Measurements from ENCODE around the gene CD247. TPM values are rescaled to one million over a fixed set of nuclear protein-coding genes. Genes with fewer than 3 reads are reported as not detected.

Gene CD247
- total RNA-seq, 3 donors from 2014 or later, result 4.6 to 6.1 (median 4.6) TPM

DNA sequence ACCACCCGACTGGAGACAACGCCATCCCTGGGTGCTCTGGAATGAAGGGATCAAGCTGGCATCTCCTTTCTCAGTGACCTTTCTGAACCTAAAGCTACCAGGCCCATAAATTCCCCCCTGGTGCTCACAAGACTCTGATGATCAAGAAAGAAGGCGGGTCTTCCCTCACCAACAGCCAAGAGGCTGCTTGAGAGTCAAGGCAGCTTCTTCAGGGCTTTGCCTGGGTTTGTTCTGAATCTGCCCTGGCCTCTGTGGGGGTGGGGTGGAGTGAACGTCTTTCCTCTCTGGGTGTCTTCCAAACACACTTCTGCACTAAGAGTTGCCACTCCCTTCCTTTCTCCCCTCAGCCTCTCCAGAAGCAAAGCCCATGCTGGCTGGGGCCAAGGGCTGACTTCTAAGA, 36.1 kb downstream of the CD247 start:
- ATAC-seq (no peak), DNase-seq (peak in 1 of 3 donors; percentile 14)
- H3K9me3 ChIP-seq, result no peaks in the 10 kb centered on the region
- no peaks in the 10 kb centered on the region for H3K4me1 ChIP-seq (ENCODE audit: low read depth)
- TF ChIP-seq, protein P1, sequence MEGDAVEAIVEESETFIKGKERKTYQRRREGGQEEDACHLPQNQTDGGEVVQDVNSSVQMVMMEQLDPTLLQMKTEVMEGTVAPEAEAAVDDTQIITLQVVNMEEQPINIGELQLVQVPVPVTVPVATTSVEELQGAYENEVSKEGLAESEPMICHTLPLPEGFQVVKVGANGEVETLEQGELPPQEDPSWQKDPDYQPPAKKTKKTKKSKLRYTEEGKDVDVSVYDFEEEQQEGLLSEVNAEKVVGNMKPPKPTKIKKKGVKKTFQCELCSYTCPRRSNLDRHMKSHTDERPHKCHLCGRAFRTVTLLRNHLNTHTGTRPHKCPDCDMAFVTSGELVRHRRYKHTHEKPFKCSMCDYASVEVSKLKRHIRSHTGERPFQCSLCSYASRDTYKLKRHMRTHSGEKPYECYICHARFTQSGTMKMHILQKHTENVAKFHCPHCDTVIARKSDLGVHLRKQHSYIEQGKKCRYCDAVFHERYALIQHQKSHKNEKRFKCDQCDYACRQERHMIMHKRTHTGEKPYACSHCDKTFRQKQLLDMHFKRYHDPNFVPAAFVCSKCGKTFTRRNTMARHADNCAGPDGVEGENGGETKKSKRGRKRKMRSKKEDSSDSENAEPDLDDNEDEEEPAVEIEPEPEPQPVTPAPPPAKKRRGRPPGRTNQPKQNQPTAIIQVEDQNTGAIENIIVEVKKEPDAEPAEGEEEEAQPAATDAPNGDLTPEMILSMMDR (IDR thresholded peaks at IDR 0.05), result no peak
- intact Hi-C loops (cut with DNase I, micrococcal nuclease), result no loop called here
- no peak overlapping the region for H3K4me3 ChIP-seq
- no peaks in the 10 kb centered on the region for H3K36me3 ChIP-seq (ENCODE audit: low read depth)

- no peaks in the 10 kb centered on the region for H3K9me3 ChIP-seq
- intact Hi-C loops (cut with DNase I, micrococcal nuclease), result no loop called here
- no peak overlapping the region for H3K4me3 ChIP-seq
- TF ChIP-seq, protein P1 (IDR thresholded peaks at IDR 0.05), result no peak
- no peaks in the 10 kb centered on the region for H3K4me1 ChIP-seq (ENCODE audit: low read depth)
- no peak for DNase-seq
- no peaks in the 10 kb centered on the region for H3K36me3 ChIP-seq (ENCODE audit: low read depth)
- ATAC-seq, result peak; percentile 18
Measured at GRCh38 chr1:167479331-167479979, 38.9 kb downstream of the CD247 start.

DNA sequence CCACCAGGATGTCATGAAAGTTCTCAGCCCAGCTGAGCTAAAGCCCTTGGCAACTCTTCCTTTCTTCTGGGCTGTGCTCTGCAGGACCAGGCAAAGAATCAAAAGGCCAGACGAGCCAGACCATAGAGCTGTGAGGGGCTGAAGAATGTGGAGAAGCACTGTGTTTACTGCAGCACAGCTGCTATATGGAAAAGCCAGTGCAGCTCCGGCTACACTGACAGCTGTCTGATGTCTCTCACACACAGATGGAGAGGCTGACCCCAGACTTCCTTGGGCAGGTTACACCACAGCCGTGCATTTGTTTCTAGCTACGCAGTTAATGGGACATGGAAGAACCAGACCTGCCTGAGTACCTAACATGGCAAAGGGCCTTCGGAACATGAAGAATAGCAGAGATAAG, 40.3 kb downstream of the CD247 start:
- intact Hi-C loops (cut with DNase I, micrococcal nuclease), result no loop called here
- H3K36me3 ChIP-seq (ENCODE audit: low read depth), result no peaks in the 10 kb centered on the region
- DNase-seq (no peak), ATAC-seq (peak; percentile 20)
- H3K9me3 ChIP-seq, result no peaks in the 10 kb centered on the region
- H3K4me1 ChIP-seq (ENCODE audit: low read depth), result no peaks in the 10 kb centered on the region
- H3K4me3 ChIP-seq, result no peak overlapping the region
- TF ChIP-seq, protein P1 (IDR thresholded peaks at IDR 0.05), result no peak

DNA sequence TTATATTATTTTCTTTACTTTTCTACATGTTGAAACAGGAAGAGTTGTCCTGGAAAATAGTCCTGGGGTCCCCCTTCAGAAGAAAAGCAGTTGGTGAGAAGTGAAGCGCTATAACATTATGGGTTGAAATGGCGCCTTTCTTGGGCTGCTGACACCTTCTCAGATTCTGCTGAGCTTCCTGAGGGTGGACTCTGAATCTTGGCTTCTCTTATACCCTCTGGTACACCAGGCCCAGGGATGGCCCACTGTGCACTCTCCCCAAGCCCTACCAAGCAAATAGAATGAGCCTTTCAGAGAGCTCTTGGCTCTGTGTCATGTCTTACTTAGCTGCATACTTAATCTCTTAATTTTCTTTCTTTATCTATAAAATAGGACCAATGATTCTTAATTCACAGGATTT, 42.3 kb downstream of the CD247 start:
- no peaks in the 10 kb centered on the region for H3K9me3 ChIP-seq
- DNase-seq (no peak), ATAC-seq (no peak)
- no peak overlapping the region for H3K4me3 ChIP-seq
- H3K4me1 ChIP-seq (ENCODE audit: low read depth), result no peaks in the 10 kb centered on the region
- no peaks in the 10 kb centered on the region for H3K36me3 ChIP-seq (ENCODE audit: low read depth)
- intact Hi-C loops (cut with DNase I, micrococcal nuclease), result no loop called here
- TF ChIP-seq, protein P1 (IDR thresholded peaks at IDR 0.05), result no peak

GRCh38 chr1:167474191-167474641, 44.1 kb downstream of the CD247 start:
- no peak overlapping the region for H3K4me3 ChIP-seq
- no peak for DNase-seq

More at GRCh38 chr1:167474191-167474641, 44.1 kb downstream of the CD247 start:
- Histone ChIP-seq H3K4me1 (ENCODE audit: low read depth) (no peaks in the 10 kb centered on the region), H3K36me3 (ENCODE audit: low read depth) (no peaks in the 10 kb centered on the region), H3K9me3 (no peaks in the 10 kb centered on the region)
- intact Hi-C loops (cut with DNase I, micrococcal nuclease), result no loop called here
- TF ChIP-seq, protein P1 (IDR thresholded peaks at IDR 0.05), result no peak
- no peak for ATAC-seq
